ENCODE data around the gene GNB1L. TPM values are rescaled to one million over a fixed set of nuclear protein-coding genes. Genes with fewer than 3 reads are reported as not detected.

Gene GNB1L
- total RNA-seq, 1 experiment from 2014 or later: 15.8 TPM

GRCh38 chr22:19766240-19766510, 88.5 kb downstream of the GNB1L start:
- TF ChIP-seq CTCF (IDR thresholded peaks at IDR 0.05; ENCODE audit: insufficient read depth in 1 of 2, low read depth in 1 of 2, low read length in 1 of 2, severe bottlenecking in 1 of 2, unreplicated experiment in 1 of 2): no peak
- intact Hi-C loops (cut with micrococcal nuclease; ENCODE audit: unreplicated experiment): no loop called here
- H3K9me3 Mint-ChIP-seq (ENCODE audit: unreplicated experiment): no peaks in the 10 kb centered on the region
- BruUV-seq (replicated peaks): no TSS peak
- Histone ChIP-seq H3K4me3 (ENCODE audit: low read depth, low read length) (no peak overlapping the region), H3K36me3 (ENCODE audit: control insufficient read depth, insufficient read depth, low read length) (no peaks in the 10 kb centered on the region), H3K4me1 (peaks cover 12% of the 10 kb centered on the region), H3K9me3 (no peaks in the 10 kb centered on the region), H3K27me3 (replicated peaks; ENCODE audit: control insufficient read depth, insufficient read depth, low read length) (no peaks in the 10 kb centered on the region)
- no peaks in the 10 kb centered on the region for H3K27me3 Mint-ChIP-seq (ENCODE audit: insufficient read depth, unreplicated experiment)
- H3K4me1 Mint-ChIP-seq (ENCODE audit: low read depth, unreplicated experiment): no peaks in the 10 kb centered on the region
- no peak overlapping the region for H3K4me3 Mint-ChIP-seq (ENCODE audit: unreplicated experiment)
- no peaks in the 10 kb centered on the region for H3K36me3 Mint-ChIP-seq (ENCODE audit: insufficient read depth, unreplicated experiment)
- no peak overlapping the region for H3K27ac Mint-ChIP-seq (ENCODE audit: unreplicated experiment)
- POLR2A ChIA-PET: no interaction called here
- DNase-seq: no peak
- CTCF ChIA-PET: interaction anchor here (0.9 to 1.8 kb wide), 3 partner anchors 24 to 80 kb away, joined by 3 to 5 read pairs (median 3); no protein-coding TSS in a partner anchor

GRCh38 chr22:19765477-19766239, 89.0 kb downstream of the GNB1L start:
- H3K27ac Mint-ChIP-seq (ENCODE audit: unreplicated experiment): no peak overlapping the region
- intact Hi-C loops (cut with micrococcal nuclease; ENCODE audit: unreplicated experiment): no loop called here
- no peaks in the 10 kb centered on the region for H3K27me3 Mint-ChIP-seq (ENCODE audit: insufficient read depth, unreplicated experiment)
- no peaks in the 10 kb centered on the region for H3K4me1 Mint-ChIP-seq (ENCODE audit: low read depth, unreplicated experiment)
- no peak for TF ChIP-seq CTCF (IDR thresholded peaks at IDR 0.05; ENCODE audit: insufficient read depth in 1 of 2, low read depth in 1 of 2, low read length in 1 of 2, severe bottlenecking in 1 of 2, unreplicated experiment in 1 of 2)
- no peaks in the 10 kb centered on the region for H3K36me3 Mint-ChIP-seq (ENCODE audit: insufficient read depth, unreplicated experiment)
- ChIA-PET POLR2A (no interaction called here), CTCF (interaction anchor here (1.0 to 1.8 kb wide), 2 partner anchors 24 to 35 kb away, joined by 3 to 5 read pairs; no protein-coding TSS in a partner anchor)
- H3K4me3 ChIP-seq (ENCODE audit: low read depth, low read length): no peak overlapping the region
- BruUV-seq (replicated peaks): no TSS peak
- no peak for DNase-seq
- H3K36me3 ChIP-seq (ENCODE audit: control insufficient read depth, insufficient read depth, low read length): no peaks in the 10 kb centered on the region
- no peaks in the 10 kb centered on the region for H3K27me3 ChIP-seq (replicated peaks; ENCODE audit: control insufficient read depth, insufficient read depth, low read length)
- H3K4me1 ChIP-seq: peaks cover 12% of the 10 kb centered on the region
- H3K9me3 ChIP-seq: no peaks in the 10 kb centered on the region
- H3K4me3 Mint-ChIP-seq (ENCODE audit: unreplicated experiment): peak overlapping the region; percentile 29
- no peaks in the 10 kb centered on the region for H3K9me3 Mint-ChIP-seq (ENCODE audit: unreplicated experiment)

GRCh38 chr22:19764636-19765476, 89.8 kb downstream of the GNB1L start:
- Histone ChIP-seq H3K27me3 (replicated peaks; ENCODE audit: control insufficient read depth, insufficient read depth, low read length) (no peaks in the 10 kb centered on the region), H3K36me3 (ENCODE audit: control insufficient read depth, insufficient read depth, low read length) (no peaks in the 10 kb centered on the region), H3K4me1 (peaks cover 12% of the 10 kb centered on the region), H3K9me3 (no peaks in the 10 kb centered on the region), H3K4me3 (ENCODE audit: low read depth, low read length) (no peak overlapping the region)
- no peak for TF ChIP-seq CTCF (IDR thresholded peaks at IDR 0.05; ENCODE audit: insufficient read depth in 1 of 2, low read depth in 1 of 2, low read length in 1 of 2, severe bottlenecking in 1 of 2, unreplicated experiment in 1 of 2)
- Mint-ChIP-seq H3K9me3 (ENCODE audit: unreplicated experiment) (no peaks in the 10 kb centered on the region), H3K4me1 (ENCODE audit: low read depth, unreplicated experiment) (peaks cover 7% of the 10 kb centered on the region), H3K36me3 (ENCODE audit: insufficient read depth, unreplicated experiment) (no peaks in the 10 kb centered on the region), H3K27ac (ENCODE audit: unreplicated experiment) (no peak overlapping the region), H3K4me3 (ENCODE audit: unreplicated experiment) (no peak overlapping the region), H3K27me3 (ENCODE audit: insufficient read depth, unreplicated experiment) (peaks cover 5% of the 10 kb centered on the region)
- ChIA-PET POLR2A (no interaction called here), CTCF (interaction anchor here (1.8 kb wide), 1 partner anchor 34 kb away, joined by 5 read pairs; no protein-coding TSS in a partner anchor)
- BruUV-seq (replicated peaks): no TSS peak
- no peak for DNase-seq
- intact Hi-C loops (cut with micrococcal nuclease; ENCODE audit: unreplicated experiment): no loop called here
